NCI-H69 (cell line): Measurements from ENCODE around the gene LCMT2.

Experiments used
- DNase-seq: peaks from one replicate; lab custom pipeline; 2025; lab: John Stamatoyannopoulos, UW

The LCMT2 gene, protein sequence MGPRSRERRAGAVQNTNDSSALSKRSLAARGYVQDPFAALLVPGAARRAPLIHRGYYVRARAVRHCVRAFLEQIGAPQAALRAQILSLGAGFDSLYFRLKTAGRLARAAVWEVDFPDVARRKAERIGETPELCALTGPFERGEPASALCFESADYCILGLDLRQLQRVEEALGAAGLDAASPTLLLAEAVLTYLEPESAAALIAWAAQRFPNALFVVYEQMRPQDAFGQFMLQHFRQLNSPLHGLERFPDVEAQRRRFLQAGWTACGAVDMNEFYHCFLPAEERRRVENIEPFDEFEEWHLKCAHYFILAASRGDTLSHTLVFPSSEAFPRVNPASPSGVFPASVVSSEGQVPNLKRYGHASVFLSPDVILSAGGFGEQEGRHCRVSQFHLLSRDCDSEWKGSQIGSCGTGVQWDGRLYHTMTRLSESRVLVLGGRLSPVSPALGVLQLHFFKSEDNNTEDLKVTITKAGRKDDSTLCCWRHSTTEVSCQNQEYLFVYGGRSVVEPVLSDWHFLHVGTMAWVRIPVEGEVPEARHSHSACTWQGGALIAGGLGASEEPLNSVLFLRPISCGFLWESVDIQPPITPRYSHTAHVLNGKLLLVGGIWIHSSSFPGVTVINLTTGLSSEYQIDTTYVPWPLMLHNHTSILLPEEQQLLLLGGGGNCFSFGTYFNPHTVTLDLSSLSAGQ

DNA sequence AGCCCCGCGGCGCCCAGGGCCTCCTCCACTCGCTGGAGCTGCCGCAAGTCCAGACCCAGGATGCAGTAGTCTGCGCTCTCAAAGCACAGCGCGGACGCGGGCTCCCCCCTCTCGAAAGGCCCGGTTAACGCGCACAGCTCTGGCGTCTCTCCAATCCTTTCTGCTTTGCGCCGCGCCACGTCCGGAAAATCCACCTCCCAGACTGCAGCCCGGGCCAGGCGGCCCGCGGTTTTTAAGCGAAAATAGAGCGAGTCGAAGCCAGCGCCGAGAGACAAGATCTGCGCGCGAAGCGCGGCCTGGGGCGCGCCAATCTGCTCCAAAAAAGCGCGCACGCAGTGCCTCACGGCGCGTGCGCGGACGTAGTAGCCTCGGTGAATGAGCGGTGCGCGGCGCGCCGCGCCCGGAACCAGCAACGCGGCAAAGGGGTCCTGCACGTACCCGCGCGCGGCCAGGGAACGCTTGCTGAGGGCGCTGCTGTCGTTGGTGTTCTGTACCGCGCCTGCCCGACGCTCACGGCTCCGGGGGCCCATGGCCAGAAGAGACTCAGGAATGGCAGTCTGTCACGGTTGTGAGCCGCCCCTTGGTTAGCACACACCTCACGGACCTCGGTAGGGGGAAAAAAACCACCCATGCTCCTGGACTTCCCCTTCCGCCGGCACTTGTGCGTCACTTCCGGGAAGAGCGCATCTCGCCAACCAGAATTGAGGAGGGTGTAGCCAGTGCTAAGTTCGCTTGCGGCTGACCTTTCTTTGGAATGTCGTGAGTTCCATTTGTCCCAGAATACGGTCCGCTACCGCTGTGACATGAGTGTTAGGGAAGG lies at the start of gene LCMT2:
TSS of gene LCMT2 (minus strand) at position 614 of the 820 bp plus-strand sequence. CDS start at position 530, 84 bp downstream.
- DNase-seq, result peak; percentile 98

DNA sequence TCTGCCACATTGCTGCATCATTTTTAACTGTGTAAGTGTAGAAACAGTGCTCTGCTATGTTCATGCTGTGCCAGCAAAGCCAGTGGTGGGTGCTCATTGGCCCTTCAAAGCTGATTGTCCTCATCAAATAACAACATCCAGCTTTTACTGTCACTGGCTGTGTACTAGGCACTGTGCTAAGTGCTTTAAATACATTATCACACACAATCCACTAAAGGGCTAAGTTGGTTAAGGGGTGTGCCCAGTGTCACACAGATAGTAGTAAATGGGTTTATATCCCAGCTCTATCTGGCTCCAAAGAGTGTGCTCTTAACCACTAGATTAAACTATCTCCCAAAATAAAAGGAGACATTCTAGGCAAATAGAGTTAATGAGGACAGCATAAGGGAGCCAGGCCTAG lies 48.2 kb upstream of the LCMT2 start:
- DNase-seq, result no peak

DNA sequence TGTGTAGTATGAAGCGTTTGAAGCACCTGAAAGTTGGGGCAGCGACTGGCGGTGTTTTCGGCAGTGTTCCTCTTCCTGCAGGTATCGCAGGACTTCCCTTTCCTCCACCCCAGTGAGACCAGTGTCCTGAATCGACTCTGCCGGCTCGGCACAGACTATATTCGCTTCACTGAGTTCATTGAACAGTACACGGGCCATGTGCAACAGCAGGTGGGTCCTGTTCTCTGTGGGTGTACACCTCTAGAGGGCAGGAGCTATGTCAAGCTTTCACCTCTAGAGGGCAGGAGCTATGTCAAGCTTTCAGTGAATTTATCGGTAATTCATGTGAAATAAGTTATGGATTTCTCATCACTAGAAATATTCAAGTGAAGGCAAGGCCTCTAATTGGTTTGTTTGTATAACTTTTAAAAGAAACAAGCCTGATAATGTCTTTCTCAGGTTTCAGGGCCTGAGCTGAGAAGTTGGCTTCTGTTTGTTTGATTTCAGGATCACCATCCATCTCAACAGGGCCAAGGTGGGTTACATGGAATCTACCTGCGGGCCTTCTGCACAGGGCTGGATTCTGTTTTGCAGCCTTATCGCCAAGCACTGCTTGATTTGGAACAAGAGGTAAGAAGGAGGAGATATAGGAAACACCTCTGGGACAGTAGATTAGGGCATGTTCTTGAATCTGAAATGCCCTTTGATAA lies 45.8 kb upstream of the LCMT2 start:
- DNase-seq, result peak; percentile 69

DNA sequence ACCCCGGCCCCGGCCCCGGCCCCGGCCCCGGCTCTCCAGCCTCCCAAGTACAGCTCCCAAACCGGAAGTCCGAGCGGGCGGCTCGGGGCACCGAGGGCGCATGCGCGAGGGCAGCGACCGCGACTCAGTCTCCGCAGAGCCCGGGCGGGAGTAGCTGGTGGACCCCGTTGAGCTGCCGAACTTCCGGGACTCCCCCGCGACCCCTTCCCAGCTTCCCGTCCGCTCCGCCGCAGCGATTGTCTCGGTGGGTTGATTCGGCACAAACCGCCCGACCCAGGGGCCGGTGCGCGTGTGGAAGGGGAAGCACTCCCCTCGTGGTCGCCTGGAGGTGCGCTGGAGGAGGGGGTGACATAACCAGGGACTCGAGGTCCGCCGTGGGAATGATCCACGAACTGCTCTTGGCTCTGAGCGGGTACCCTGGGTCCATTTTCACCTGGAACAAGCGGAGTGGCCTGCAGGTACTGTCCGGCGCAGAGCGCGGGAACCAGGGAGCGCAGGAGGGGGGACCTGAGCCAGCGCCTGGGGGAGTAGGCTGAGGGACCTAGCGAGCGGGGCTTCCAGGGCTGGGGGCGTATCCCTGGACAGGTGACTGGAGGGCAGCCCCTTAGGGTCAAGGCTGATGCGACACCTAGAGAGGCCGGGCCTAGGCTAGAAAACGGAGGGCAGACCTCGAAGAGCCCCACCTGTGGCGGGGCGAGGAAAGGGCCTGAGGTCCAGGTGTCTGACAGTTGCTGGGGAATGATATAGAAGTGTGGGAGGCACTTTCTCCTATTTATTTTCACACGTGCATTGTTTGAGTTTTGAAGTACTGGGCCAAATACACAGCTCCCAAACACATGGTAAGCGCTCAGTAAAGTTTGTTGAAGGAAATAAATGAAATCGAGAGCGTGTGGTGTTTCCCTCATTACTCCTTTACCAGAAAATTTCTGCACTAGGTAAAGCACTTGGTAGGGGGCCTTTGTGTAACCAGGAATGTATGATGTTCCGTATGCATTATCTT lies 40.9 kb upstream of the LCMT2 start, which contains the start of the genes TUBGCP4 and ZSCAN29:
TSS of gene TUBGCP4 (plus strand) at position 127 of the 1,000 bp plus-strand sequence. CDS start at position 381, 254 bp downstream.
TSS of gene ZSCAN29 (minus strand) at position 69 of the 1,000 bp plus-strand sequence. CDS start 1,130 bp downstream, outside the sequence.
- peak; percentile 93 for DNase-seq

DNA sequence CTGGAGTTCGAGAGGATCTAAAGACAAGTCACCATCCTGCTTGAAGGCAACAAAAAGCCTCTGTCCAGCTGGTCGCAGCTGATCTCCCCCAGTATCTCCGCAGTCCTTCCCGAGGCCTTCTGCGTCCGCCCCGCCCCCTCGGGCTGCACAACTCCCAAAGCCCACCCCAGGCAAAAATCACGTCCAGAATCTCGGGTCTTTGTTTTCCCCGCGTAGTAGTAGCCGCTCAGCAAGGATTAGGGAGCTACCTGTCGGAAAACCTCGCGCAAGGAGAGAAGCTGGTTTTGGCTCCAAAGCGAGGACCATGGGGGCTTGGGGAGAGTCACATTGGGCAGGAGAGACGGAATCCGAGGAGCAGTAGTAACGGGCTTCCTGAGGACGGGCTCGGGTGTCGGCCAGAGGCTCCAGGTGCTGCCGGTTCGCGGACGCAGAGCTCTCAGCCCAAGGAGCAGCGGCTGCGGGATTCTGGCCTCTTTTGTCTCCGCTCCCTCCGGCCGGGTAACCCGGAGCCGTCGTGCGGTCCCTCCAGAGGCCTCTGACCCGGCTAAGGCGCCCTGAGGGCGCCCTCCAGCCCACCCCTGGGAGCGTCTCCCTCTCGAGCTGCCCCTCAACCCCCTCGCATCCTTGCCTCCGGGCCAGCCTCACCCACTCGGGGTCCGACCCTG lies 40.1 kb upstream of the LCMT2 start:
- DNase-seq, result peak; percentile 69

DNA sequence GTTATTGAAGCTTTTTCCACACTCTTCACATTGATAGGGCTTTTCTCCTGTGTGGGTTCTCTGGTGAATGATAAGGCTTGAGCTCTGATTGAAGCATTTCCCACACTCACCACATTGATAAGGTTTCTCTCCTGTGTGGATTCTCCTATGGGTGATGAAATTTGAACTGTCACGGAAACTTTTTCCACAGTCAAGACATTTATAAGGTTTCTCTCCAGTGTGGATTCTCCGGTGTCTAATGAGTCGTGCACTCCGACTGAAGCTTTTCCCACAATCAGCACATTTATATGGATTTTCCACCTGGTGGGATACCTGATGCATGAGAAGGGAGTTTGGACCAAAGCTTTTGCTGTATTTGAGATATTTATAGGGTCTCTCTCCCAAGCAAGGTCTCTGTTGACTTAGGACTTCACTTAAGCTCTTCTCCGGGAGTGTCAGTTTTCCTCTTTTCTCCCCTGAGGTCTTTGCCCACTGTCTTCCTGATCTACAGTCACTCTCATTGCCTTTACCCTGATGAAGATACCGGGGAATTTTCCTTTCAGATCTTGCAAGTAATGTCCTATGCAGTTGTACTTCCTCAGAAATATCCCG lies 31.0 kb upstream of the LCMT2 start:
- DNase-seq, result peak; percentile 6

DNA sequence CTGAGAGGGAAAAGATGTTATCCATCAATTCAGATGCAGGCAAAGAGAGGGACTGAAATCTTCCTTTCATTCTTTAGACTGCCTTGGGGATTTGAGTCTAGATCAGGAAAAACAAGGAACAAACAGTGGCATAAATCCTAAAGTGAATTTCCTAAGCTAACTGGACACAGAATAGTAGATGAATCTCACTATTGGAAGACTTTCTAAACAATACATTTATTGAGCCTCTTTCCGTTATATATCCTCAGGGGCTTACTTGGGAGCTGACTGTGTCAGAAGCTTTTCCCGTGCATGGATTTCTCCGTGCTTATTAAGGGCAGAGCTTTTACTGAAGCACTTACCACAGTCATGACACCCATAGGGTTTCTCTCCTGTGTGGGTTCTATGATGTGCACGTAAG lies 30.4 kb upstream of the LCMT2 start:
- DNase-seq, result no peak

DNA sequence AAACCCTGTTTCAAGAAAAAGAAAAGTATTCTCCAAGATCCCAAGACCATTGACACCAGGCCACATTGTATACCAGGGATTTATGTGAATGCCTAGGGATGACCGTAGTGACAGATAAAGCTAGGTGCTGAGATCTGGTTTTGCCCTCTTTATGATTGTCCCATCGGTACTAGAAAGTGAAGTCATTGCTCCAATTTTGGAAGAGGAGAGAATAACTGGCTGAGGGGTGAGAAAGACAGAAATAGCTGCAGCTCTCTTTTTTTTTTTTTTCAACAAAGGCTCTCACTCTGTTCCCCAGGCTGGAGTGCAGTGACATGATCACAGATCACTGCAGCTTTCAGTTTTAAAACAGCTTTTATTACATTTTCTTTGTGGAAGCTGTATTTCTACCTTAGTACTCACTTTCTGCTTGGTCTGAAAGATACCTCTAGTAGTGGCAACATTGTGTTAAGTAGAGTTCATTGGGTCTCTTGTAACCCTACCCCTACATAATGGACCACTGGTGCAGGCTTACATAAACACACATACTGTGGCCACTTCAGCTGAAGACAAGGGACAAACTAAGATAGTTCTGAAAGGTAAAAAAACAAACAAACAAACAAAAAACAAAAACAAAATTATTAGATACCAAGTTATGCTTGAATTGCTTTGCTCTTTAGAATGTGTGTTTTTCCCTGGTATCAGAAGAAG lies 22.5 kb upstream of the LCMT2 start:
- DNase-seq, result no peak

DNA sequence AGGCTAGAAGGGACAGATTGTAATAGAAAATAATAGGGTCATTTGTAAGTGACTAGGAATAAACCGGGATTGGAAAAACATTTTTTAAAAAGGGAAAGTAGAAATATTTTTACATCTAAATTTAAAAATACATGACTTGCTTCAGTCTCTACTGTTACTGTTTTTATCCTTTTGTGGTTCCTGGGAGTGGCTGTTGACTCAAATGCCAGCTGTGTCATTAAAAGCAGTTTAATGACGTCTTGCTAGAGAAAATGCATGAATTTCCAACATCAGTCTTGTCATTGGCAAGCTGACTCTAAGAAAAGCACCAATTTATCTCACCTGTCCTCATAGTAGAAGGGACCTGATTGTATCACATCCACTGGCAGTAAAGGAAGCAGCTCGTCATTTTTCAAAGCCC lies 16.7 kb upstream of the LCMT2 start:
- no peak for DNase-seq

DNA sequence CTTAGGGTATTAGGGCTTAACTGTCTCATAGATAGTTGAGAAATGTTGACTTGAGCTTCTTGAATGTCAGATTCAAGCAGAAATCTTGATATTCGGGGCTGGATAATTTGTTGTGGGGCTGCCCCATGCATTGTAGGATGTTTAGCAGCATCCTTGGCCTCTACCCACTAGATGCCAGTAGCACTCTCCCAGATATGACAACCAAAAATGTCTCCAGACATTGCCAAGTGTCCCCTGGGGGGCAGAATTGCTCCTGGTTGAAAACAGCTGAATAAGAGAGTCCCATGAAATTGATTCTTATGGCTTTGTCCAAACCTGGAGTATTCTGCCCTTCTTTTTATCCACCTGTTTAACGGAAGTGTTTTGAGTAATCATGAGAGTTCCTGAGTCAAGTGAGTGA lies 15.9 kb upstream of the LCMT2 start:
- no peak for DNase-seq

DNA sequence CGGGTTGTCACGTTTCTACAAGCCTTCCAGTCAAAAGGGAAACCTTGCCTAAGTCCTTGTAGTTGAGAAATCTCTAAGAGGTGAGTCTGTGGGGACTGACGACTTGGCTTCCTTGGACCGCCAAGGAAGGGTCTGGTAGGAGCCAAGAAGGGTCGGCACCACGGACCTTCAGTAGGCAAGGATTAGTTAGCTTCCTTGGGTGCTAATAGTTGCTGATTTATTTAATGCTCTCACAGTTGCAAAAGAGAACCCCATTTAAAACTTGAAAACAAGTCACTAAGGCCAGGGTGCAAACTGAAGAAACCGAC lies 361 bp upstream of the LCMT2 start:
- DNase-seq, result no peak

DNA sequence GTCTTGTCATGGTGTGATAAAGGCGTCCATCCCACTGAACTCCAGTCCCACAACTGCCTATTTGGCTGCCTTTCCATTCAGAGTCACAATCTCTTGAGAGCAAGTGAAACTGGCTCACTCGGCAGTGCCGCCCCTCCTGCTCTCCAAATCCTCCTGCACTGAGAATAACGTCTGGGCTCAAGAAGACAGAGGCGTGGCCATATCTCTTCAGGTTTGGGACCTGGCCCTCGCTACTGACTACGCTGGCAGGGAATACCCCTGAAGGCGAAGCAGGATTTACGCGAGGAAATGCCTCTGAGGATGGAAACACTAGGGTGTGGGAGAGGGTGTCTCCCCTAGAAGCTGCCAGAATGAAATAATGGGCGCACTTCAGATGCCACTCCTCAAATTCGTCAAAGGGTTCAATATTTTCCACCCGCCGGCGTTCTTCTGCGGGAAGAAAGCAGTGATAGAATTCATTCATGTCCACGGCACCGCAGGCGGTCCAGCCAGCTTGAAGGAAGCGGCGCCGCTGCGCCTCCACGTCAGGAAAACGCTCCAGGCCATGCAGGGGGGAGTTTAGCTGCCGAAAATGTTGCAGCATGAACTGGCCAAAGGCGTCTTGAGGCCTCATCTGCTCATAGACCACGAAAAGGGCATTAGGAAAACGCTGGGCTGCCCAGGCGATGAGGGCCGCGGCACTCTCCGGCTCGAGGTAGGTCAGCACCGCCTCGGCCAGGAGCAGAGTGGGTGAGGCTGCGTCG lies 985 bp downstream of the LCMT2 start:
- DNase-seq, result peak; percentile 85

DNA sequence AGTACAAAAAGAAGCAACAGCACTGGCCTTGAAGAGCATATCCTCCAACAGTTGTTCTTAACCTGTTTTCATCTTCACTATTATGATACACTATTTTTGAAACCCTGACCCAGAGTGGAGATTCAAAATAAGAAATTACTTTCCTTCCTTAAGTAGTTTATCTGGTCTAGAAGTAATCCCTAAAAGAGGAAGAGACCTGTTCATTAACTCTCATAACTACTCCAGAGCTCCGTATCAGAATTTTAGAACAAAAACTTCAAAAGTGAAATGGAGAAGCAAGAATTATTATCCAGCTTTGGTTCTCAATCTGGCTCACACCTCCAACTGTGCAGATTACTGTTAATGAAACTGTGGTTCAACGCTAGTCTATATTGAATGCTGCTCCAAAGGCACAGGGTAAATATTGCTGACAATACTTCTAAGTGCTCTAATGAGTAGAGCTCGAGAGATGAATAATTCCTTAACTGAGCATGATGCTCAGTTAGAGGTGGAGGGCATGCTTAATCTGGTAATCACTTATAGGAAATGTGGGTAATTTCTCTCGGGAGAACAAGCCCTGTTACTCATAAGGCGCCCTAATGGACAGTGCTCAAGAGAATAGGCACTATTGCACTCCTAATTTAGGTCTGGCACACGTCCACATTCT lies 5.2 kb downstream of the LCMT2 start:
- peak; percentile 72 for DNase-seq

DNA sequence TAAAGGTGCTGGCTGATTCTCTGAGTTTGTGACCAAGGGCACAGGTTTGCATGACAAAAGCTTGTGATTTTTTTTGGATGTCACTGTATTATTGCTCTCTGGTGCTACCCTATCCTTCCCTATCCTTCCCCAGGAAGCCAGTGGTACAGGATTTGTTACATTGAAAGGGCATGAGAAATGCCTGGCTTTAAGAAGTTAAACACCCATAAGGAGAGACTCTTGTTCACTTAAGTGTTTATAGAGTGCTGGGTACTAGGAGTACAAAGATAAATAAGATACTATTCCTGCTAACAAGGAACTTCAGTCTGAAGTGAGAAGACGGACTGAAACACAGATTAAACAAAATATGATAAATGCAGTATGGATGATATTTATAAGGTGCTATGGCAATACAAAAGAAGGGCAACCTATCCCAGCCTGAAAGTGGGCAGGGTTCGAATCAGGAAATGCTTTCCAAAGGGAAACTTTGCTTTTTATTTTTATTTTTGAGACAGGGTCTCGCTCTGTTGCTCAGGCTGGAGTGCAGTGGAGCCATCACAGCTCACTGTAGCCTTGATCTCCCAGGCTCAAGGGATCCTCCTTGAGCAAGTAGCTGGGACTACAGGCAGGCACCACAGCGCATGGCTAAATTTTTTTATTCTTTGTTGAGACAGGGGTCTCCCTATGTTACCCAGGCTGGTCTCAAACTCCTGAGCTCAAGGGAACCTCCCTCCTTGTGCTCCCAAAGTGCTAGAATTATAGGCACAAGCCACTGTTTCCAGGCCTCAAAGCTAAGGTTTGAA lies 11.2 kb downstream of the LCMT2 start:
- no peak for DNase-seq

DNA sequence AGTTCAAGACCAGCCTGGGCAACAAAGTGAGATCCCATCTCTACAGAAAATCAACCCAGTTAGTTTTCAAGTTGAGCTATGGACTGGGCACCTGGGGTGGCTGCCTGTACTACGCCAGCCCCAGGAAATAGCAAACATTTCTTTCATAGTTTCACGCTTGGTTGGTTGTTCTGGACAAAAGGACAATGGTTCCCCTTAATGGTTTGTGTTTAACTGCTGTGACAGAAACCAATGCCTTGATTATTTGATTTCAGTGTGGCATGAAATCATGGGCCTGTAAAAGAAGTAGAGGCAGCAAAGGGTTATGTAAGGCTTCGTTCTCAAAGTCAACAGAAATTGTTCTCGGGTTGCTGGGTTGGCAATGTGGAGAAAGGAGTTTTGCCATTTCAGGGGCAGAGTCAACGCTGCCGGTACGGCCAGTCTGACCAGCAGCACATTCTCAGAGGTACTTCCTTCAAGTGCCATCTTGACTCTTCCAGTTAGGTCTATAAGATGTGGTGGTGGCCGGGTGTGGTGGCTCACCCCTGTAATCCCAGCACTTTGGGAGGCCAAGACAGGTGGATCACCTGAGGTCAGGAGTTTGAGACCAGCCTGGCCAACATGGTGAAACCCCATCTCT lies 12.7 kb downstream of the LCMT2 start:
- DNase-seq, result peak; percentile 93

DNA sequence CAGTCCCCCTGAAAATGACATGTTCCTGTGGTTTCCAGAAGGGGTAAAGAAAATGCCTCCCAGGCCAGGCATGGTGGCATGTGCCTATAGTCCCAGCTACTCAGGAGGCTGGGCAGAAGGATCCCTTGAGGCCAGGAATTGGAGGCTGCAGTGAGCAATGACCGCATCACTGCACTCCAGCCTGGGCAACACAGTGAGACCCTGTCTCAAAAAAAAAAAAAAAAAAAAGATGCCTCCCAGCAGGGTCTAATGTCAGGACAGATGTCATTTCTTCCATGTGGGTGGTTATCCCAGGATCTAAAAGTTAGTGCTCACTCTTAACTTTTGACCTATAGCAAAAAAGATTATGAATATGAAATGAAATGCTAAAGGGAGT lies 13.4 kb downstream of the LCMT2 start:
- no peak for DNase-seq
